Measurements from ENCODE around the gene GPAT2. TPM values are rescaled to one million over a fixed set of nuclear protein-coding genes. Genes with fewer than 3 reads are reported as not detected.
"Not testable (repeated sequence)": the region's sequence is repeated elsewhere in the genome, so short reads cannot be mapped to it uniquely, and the experiment has no call there.

Gene GPAT2
- total RNA-seq, 1 donor from 2014 or later, result 5.6 TPM

- not testable (repeated sequence) for DNase-seq (ENCODE audit: low read depth in 2 of 2)
Measured at GRCh38 chr2:96064760-96065159, 30.0 kb upstream of the GPAT2 start.

DNA sequence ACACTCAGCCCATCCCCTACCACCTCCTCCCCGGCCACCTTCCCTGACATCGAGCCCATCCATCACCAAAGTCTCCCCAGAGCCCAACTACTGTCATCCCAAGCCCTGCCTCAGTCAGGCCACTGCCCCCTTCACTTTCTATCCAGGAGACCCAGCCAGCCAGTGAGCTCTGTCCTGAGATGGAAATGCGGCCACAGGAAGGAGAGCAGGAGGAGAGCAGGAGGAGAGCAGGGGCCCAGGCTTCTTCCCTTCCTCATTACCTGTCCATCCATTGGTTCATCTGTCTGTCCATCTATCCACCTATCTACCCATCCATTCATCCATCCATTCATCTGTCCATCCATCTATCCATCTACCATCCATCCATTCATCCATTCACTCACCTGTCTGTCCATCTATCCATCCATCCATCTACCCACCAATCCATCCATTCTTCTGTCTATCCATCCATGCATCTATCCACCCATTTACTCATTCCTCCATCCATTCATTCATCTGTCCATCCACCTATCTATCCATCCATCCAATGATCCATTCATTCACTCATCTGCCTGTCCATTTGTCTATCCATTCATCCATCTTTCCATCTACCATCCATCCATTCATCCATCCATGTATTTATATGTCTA, 29.4 kb upstream of the GPAT2 start:
- DNase-seq (ENCODE audit: low read depth in 2 of 2), result not testable (repeated sequence)

- DNase-seq (ENCODE audit: low read depth in 2 of 2), result peak; percentile 1 to 39
Measured at GRCh38 chr2:96063116-96063899, 28.6 kb upstream of the GPAT2 start.

DNA sequence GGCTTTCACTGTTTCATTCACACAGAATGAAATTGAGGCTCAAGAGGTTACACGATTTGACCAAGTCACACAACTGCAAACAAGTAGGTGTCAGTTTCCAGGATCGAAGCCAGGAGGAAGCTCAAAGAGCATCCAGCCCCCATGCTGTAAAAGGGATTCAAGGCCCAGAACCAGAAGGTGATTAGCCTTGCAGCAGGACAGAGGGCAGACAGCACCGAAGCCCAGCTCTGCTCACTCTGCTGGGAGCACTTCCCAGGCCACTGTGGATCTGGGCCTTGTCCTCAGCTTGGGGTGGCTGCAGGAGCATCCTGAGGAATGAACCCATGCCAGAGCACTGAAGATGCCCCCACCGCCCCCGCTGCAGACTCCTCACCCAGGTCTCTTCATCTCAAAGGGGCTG, 27.8 kb upstream of the GPAT2 start:
- DNase-seq (ENCODE audit: low read depth in 2 of 2), result not testable (repeated sequence)

DNA sequence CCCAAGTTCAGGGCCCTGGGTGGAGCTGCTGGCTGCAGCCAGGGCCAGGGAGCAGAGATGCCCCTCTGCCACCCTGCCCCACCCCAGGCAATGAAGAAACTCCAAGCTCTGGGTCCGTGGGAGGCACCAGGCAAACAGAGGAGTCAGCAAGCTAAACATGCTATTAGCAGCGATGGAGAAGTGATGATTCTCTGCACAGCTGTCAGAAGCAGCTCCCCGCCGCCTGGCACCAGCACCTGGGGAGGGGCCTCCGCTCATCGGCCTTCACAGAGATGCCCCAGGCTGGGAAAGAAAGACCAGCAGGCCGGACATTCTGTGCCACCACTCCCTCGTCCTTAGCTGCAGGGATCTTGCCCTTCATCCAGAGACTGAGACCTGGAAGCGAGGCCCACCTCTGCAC, 27.2 kb upstream of the GPAT2 start:
- not testable (repeated sequence) for DNase-seq (ENCODE audit: low read depth in 2 of 2)

DNA sequence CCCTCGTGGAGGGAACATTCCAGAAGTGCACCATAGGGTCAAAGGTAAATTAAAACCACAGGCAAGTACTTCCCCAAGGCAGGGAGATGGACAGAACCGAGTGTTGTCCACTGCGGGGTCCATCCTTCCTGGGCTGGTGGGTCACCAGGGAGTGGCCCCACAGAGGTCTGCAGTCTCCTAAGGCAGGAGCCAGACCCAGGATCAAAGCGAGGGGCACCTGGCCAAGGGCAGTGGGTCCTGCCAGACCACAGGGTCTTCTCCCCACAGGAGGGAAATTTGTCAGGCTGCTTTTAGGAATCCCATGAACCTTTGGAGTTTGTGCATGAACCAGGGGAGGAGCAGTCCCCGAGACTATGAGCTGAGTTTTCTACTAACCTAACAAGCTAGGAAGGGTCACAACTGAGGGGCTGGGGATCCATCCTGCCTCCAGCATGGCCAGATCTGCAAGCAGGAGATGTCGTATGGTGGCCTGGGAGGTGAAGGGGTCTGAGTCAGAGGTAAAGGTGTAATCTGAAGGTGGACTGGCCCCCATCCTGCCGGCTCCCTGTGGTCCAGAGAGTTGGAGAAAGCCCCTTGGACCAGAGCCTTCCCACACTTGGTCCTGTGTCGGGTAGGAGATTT, 26.6 kb upstream of the GPAT2 start:
- DNase-seq (ENCODE audit: low read depth in 2 of 2), result not testable (repeated sequence)

DNA sequence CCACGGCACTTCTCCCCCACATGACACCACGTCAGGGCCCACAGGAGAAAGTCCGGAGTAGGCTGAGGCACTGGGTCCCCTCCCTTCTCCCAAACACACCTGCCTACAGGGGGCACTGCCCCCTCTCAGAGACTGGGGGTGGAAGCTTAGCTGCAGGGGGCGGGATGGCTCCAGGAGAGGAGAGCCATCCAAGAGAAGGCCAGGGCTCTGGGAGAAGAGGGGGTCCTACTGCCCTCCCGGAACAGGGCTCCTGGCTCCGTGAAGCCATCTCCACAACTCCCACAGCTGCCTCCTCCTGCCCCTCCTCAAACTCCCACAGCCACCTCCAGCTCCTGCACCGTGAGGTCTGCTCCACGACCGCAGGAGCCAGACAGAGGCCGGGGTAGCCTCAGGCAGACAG, 25.6 kb upstream of the GPAT2 start:
- DNase-seq (ENCODE audit: low read depth in 2 of 2), result not testable (repeated sequence)

DNA sequence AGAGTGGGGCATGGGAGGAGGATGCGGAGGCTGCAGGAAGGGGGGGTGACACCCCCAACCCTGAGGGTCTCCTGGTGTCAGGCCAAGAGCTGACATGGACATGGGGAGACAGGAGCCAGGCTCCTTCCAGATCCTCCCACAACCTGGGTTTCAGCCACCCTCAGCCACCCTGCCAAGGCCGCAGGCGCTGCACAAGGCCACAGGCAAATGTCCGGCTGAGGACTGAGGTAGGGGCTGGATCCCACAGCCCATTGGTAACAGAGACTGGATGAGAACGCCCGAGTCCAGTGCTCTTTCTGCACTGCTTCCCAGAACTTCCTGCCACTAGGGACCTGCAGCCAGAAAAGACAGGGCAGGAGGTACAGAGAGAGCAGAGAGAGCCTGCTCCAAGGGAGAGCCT, 24.7 kb upstream of the GPAT2 start:
- not testable (repeated sequence) for DNase-seq (ENCODE audit: low read depth in 2 of 2)

GRCh38 chr2:96055830-96056229, 21.1 kb upstream of the GPAT2 start:
- not testable (repeated sequence) for DNase-seq (ENCODE audit: low read depth in 2 of 2)

DNA sequence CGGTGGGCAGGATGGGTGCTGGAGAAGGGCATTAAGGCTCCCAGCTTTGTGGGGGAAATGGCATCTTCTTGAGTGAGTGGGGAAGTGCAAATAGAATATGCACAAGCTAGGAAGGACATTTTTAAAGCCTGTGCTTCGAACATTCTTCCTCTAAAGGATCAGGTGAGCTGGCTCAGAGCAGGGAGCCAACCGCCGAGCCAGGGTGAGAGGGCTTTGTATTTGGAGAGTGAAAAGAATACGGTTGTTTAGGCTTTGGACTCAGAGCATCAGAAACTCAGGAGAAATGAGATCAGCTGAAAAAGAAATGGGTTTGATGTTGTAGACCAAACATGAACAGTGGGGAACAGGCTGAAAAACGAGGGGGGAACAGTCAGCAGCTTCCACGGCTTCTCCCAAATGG, 19.8 kb upstream of the GPAT2 start:
- DNase-seq (ENCODE audit: low read depth in 2 of 2), result not testable (repeated sequence)

DNA sequence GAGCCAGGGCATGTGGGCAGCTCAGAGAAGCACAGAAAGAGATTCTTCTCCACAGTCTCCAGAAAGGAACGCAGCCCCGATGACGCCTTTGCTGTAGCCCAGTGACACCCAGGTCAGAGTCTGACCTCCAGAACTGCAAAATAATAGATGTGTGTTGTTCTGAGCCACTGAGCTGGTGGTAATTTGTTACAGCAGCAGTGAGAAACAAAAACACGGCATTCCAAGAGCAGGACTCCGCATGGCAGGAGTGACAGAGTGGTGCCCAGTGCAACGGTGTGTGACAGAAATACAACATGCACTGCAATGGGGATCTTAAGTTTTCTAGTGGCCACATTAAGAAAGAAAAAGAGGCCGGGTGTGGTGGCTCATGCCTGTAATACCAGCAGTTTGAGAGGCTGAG, 18.7 kb upstream of the GPAT2 start:
- not testable (repeated sequence) for DNase-seq (ENCODE audit: low read depth in 2 of 2)

DNA sequence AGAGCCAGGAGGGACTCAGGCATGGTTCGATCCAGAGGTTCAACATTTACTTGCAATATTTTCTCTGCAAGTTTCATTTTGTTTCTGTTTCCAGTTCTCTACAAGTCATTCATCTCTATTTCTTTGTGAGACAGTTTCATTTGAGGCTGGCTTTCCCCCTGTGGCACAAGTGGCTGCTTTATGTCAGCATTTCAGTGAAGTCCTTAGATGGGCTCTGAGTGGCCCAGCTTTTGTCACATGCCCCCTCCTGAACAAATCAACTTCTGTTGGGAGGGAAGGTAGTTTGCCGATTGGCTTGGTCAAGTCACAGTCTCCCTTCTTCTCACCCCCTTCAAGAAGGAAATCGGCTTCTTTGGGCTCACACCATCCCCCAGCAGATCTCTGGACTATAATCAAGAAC, 17.9 kb upstream of the GPAT2 start:
- DNase-seq (ENCODE audit: low read depth in 2 of 2), result not testable (repeated sequence)

DNA sequence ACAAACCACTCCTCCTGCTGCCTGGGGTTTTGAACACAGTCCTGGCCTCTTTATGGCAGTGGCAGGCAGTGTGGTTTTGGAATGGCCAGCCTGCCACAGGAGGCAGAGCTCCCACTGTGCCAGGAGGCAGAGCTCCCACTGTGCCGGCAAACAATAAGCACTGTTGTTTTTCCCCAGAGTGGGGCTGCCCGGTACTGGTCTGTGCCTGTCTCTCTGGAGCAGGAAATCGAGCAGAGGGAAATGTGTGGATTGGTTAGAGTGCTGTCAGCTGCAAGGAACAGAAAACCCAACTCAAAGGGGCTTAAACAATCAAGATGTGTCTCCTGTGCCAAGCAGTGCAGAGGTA, 15.2 kb upstream of the GPAT2 start:
- DNase-seq (ENCODE audit: low read depth in 2 of 2), result not testable (repeated sequence)

GRCh38 chr2:96049049-96049916, 14.6 kb upstream of the GPAT2 start:
- DNase-seq (ENCODE audit: low read depth in 2 of 2), result not testable (repeated sequence)

GRCh38 chr2:96035554-96035953, 838 bp upstream of the GPAT2 start:
- DNase-seq (ENCODE audit: low read depth in 2 of 2), result not testable (repeated sequence)

DNA sequence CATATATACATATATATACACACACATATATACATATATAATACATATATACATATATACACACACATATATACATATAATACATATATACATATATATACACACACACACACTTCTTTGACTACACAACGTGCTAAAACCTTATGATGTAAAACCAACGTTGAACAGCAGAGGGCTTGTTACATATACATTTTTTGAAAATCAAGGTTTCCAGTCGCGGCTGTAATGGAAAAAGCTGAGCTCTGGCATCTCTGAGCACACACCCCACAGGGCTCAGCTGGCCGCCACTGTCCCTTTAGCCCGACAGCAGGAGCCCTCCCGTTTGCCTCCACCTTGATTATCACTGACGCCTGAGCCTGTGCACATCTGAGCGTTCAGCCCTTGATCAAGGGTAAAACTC, 719 bp downstream of the GPAT2 start:
- not testable (repeated sequence) for DNase-seq (ENCODE audit: low read depth in 2 of 2)

DNA sequence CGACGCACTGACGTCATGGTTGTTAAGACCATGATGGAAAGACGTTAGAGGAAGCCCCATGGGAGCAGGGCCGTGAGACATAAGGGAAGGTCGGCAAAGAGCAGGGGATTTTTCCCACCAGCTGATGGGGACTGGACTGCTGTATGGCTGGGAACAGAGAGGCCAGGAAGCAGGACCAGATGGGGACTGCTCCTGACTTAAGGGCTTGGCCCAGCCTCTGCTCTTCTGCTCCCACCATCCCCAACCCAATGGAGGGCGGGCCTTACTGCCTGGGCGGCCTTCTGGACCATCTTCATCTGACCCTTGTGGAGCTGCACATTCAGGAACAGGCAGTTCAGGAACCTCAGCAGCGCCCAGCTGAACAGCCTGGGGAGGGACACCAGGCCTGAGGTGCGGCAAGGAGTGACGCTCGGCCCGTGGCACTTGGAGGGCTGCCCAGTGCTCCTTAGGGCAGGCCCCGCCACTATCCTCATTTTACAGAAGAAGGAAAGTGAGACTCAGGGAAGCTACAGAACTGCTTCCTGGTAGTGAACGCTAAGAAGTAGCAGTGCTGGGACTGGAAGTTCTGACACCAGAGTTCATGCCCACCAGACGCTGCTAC, 6.9 kb downstream of the GPAT2 start:
- not testable (repeated sequence) for DNase-seq (ENCODE audit: low read depth in 2 of 2)

DNA sequence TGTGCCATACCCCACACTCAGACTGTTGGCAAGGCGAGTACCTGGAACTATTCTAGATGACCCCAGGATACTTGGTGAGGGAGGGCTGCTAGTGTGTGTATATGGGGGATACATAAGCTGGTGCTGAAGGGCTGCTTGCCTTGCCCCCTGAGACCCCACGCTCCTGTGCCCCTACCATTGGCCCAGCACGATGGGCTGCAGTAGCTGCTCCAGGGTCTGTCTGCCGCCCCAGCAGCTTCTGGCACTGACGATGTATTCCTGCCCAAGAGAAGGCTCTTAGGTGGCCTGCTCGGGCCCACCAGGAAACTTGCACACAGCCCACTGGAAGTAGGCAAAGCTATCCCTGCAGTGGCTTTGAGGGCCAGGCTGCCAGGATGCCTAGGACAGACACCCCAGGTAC, 9.0 kb downstream of the GPAT2 start:
- not testable (repeated sequence) for DNase-seq (ENCODE audit: low read depth in 2 of 2)

DNA sequence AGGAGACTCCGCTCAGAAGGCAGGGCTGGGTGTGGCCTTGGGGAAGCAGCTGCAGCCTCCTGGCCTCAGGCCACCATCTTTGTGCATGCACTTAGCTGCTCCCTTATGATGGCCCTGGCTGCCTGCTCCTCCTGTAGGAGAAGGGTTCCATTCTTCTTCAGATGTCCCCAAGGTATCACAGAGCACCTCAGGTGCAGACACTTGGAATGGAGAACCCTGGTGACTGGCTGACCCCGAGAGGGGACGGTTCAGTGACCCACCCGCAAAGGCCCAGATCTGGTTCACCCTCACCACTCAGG, 9.6 kb downstream of the GPAT2 start:
- no peak for DNase-seq (ENCODE audit: low read depth in 2 of 2)

- DNase-seq (ENCODE audit: low read depth in 2 of 2), result no peak
Measured at GRCh38 chr2:96024336-96025193, 10.2 kb downstream of the GPAT2 start.

Measured in dermis microvascular lymphatic vessel endothelial cell (primary cell).